GM12891 (cell line): Measurements from ENCODE around the gene SINHCAF.

Experiments
- PAX5 ChIP-seq: IDR thresholded peaks from 2 replicates; pipeline ENCODE4 v1.6.1; 2011; ENCODE audit warnings: low read length, moderate library complexity, mild to moderate bottlenecking; ENCODE audit not compliant: insufficient read depth, severe bottlenecking
- POLR2A ChIP-seq: IDR thresholded peaks from 2 replicates; pipeline ENCODE4 v1.6.1; 2011; ENCODE audit warnings: low read depth, low read length, control low read depth
- POLR2AphosphoS5 ChIP-seq: IDR thresholded peaks from 2 replicates; pipeline ENCODE4 v1.6.1; 2011; ENCODE audit warnings: low read depth, low read length, control low read depth
- TAF1 ChIP-seq: IDR thresholded peaks from 2 replicates; pipeline ENCODE4 v1.6.1; 2011; ENCODE audit warnings: low read depth, low read length, control low read depth

DNA sequence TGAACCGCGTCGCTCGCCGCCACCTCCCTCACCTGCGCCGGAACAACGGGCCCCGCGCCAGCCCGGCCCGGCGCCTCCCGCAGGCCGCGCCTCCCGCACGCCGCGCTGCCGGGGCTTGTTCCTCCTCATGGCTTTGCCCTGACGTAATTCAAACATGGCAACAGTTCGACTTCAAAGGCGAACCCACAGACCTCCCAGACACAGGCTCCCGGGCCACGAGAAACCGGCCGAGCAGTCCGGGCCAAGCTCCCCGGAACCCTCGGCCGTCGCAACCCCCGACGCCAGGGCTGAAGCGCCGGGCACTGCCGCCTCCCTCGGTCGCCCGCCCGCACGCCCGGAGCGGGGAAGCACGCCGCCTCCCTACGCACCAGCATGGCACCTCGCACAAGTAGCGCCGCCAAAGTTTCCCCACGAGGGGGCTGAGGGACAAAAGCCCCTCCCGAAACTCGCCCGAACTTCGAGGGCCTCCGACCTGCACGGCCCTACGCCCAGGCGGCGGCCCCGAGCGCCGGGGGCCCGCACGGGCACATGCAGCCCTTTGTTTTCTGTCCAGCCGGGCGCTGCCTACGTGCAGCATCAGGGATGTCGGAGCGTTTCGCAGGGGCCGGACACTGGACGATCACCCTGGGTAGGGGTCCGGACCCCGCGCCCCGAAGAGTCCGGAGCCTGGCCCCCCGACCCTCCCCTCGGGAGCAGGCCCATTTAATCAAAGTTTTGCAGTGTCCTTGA is 1.7 kb downstream of the SINHCAF start:
- TF ChIP-seq TAF1 = no peak; the same call in 1 of the 2 replicates
- peak; percentile 55; the same call in 1 of the 2 replicates for TF ChIP-seq POLR2A
- TF ChIP-seq POLR2AphosphoS5 = no peak
- TF ChIP-seq PAX5 = no peak
